ENCODE data around the gene CNGA1.

The CNGA1 gene

GRCh38 chr4:48016141-48017107 lies at the start of gene CNGA1, which contains the start of gene NIPAL1:
Gene CNGA1 (minus strand): TSS chr4:48016681. CDS start chr4:47952689, 63,992 bp downstream.
Gene NIPAL1 (plus strand): TSS chr4:48016772. CDS start chr4:48016840, 68 bp downstream.
- no peak for DNase-seq (ENCODE audit: low read depth)

GRCh38 chr4:48065587-48066052 lies 49.1 kb upstream of the CNGA1 start:
- DNase-seq (ENCODE audit: low read depth), result no peak

GRCh38 chr4:48064349-48064748 lies 47.9 kb upstream of the CNGA1 start:
- DNase-seq (ENCODE audit: low read depth), result no peak

GRCh38 chr4:48058617-48059530 lies 42.4 kb upstream of the CNGA1 start:
- no peak for DNase-seq (ENCODE audit: low read depth)

GRCh38 chr4:48051078-48051477 lies 34.6 kb upstream of the CNGA1 start:
- DNase-seq (ENCODE audit: low read depth), result no peak

GRCh38 chr4:48049483-48049882 lies 33.0 kb upstream of the CNGA1 start:
- no peak for DNase-seq (ENCODE audit: low read depth)

GRCh38 chr4:48047896-48048295 lies 31.4 kb upstream of the CNGA1 start:
- no peak for DNase-seq (ENCODE audit: low read depth)

GRCh38 chr4:48047421-48047844 lies 31.0 kb upstream of the CNGA1 start:
- peak; percentile 44 for DNase-seq (ENCODE audit: low read depth)

- DNase-seq (ENCODE audit: low read depth), result no peak
These were observed 29.6 kb upstream of the CNGA1 start for GRCh38 chr4:48046059-48046458.

GRCh38 chr4:48044298-48044697 lies 27.8 kb upstream of the CNGA1 start:
- no peak for DNase-seq (ENCODE audit: low read depth)

- no peak for DNase-seq (ENCODE audit: low read depth)
These were observed 27.0 kb upstream of the CNGA1 start for GRCh38 chr4:48043504-48043903.

- no peak for DNase-seq (ENCODE audit: low read depth)
These were observed 26.5 kb upstream of the CNGA1 start for GRCh38 chr4:48042979-48043461.

GRCh38 chr4:48041535-48042137 lies 25.2 kb upstream of the CNGA1 start:
- no peak for DNase-seq (ENCODE audit: low read depth)

- DNase-seq (ENCODE audit: low read depth), result no peak
These were observed 23.1 kb upstream of the CNGA1 start for GRCh38 chr4:48039561-48039960.

- DNase-seq (ENCODE audit: low read depth), result no peak
These were observed 22.2 kb upstream of the CNGA1 start for GRCh38 chr4:48038666-48039065.

GRCh38 chr4:48037117-48037462 lies 20.6 kb upstream of the CNGA1 start:
- DNase-seq (ENCODE audit: low read depth), result no peak

GRCh38 chr4:48035952-48036351 lies 19.5 kb upstream of the CNGA1 start:
- no peak for DNase-seq (ENCODE audit: low read depth)

GRCh38 chr4:48033825-48034413 lies 17.4 kb upstream of the CNGA1 start:
- no peak for DNase-seq (ENCODE audit: low read depth)

GRCh38 chr4:48033412-48033811 lies 16.9 kb upstream of the CNGA1 start:
- no peak for DNase-seq (ENCODE audit: low read depth)

GRCh38 chr4:48032721-48033120 lies 16.2 kb upstream of the CNGA1 start:
- no peak for DNase-seq (ENCODE audit: low read depth)

- no peak for DNase-seq (ENCODE audit: low read depth)
These were observed 15.5 kb upstream of the CNGA1 start for GRCh38 chr4:48031802-48032525.

Data from stimulated activated CD8-positive, alpha-beta memory T cell treated with anti-CD3 and anti-CD28 coated beads, Interleukin-15, amount 100 ng/mL, for 24 hours (primary cell).